GM12875 (cell line): ENCODE results near the gene GPA33.

Experiments
- H3K4me3 ChIP-seq: one replicate; pipeline ENCODE4 v1.5.1; 2011; ENCODE audit warnings: low read depth, low read length, control low read depth
- TF ChIP-seq, protein P1 (sequence below): IDR thresholded peaks from 2 replicates; pipeline ENCODE4 v1.5.1; 2011; ENCODE audit warnings: low read depth, mild to moderate bottlenecking, control low read depth, inconsistent platforms, low read length, moderate library complexity, borderline replicate concordance; ENCODE audit not compliant: insufficient read depth

The GPA33 gene

DNA sequence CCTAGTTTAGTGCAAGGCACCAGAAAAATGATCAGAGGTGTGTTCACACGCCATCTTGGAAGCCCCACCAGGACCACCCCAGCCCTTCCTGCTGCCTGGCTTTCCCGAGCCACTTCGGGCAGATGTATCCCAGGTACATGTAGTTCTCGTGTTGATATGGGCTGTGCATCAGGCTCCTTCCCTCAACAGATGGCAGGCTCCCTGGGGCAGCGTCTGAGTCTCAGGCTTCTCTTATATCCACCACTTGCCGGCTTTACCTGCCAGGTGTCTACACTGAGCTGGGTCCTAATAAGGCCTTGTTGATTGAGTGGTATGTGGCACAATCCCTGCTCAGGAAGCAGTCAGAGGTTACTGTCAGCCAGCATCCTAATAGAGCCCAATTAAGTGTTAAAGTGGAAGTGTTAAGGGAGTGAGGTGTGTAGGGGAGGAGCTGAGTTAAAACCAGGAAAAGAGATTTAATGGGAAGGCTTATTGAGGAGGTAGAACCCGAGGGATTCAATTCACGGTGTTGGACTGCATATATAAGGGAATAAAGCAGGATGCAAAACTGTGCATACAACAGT lies 8.5 kb downstream of the GPA33 start:
- no peak overlapping the region for H3K4me3 ChIP-seq
- TF ChIP-seq, protein P1, sequence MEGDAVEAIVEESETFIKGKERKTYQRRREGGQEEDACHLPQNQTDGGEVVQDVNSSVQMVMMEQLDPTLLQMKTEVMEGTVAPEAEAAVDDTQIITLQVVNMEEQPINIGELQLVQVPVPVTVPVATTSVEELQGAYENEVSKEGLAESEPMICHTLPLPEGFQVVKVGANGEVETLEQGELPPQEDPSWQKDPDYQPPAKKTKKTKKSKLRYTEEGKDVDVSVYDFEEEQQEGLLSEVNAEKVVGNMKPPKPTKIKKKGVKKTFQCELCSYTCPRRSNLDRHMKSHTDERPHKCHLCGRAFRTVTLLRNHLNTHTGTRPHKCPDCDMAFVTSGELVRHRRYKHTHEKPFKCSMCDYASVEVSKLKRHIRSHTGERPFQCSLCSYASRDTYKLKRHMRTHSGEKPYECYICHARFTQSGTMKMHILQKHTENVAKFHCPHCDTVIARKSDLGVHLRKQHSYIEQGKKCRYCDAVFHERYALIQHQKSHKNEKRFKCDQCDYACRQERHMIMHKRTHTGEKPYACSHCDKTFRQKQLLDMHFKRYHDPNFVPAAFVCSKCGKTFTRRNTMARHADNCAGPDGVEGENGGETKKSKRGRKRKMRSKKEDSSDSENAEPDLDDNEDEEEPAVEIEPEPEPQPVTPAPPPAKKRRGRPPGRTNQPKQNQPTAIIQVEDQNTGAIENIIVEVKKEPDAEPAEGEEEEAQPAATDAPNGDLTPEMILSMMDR = no peak

DNA sequence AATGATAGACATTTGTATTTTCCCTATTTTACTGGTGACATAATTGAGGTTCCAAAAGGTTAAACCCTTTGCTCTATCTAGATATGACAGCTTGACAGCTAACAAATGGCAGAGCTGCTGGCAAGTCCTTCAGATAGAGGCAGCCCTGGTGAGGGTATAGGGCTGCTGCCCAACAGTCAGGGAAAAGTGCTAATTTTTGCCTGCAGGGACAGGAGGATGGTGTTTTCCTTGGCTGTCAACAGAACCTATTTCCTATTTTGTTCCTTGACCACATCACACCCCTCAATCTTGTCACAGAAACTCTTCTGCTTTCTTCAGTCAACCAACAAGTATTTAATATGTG lies 12.3 kb downstream of the GPA33 start:
- TF ChIP-seq, protein P1 = no peak
- no peak overlapping the region for H3K4me3 ChIP-seq

DNA sequence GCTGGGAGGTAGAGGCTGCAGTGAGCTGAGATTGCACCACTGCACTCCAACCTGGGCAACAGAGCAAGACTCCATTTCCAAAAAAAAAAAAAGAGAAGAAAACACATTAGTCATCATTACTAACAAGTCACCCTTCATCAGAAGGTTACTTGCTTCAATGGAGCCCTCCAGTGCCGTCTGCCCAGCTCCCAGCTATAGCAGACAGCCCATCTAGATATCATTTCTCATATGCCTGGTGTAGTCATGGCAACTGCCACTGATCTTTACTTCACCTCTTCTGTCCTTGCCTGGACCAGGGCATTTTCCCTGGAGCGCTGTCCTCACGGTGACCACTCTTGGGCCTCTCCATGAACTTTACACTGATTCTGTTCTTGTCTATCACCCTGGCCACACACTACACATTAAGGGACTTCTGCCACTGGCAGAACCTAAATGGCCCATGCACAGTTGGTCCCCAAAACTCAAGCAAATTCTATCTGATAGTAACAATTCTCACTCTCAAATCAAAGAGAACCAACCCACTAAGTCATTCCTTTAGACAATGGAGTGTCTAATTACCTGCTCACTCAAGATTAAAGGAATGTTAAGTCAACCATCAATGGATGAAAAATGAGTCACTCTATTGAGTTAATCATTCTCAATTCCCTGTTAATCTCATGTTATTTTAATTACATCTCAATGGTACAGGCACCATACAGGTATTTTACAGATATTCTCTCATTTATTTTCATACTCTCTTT lies 12.9 kb downstream of the GPA33 start:
- TF ChIP-seq, protein P1 = no peak
- H3K4me3 ChIP-seq = no peak overlapping the region

DNA sequence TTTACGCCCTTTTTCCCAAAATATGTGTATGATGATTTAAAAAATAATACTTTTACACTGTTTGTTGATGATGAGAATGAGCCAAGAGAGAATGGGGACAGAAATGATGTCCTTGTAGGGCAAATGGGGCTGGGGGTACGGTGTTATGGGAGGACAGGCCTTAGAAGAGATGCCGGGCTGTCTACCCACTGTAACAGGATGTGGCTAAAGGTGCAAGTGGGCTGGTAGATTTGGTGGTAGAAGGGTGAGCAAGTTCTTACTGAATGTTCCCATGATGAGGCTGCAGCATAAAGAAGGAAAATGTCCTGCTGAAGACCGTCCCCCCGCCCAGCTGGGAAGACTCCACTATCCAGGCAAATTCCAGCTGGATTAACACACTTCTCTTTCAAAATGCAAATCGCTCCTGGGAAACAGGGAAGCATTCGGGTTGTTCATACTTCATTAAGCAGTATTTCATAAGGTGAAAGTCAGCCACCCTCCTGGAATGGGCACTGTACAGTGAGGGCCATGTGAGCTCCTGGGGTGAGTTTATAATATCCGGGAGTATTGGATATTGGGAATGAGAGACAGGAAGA lies 14.0 kb downstream of the GPA33 start:
- TF ChIP-seq, protein P1 = no peak
- no peak overlapping the region for H3K4me3 ChIP-seq

DNA sequence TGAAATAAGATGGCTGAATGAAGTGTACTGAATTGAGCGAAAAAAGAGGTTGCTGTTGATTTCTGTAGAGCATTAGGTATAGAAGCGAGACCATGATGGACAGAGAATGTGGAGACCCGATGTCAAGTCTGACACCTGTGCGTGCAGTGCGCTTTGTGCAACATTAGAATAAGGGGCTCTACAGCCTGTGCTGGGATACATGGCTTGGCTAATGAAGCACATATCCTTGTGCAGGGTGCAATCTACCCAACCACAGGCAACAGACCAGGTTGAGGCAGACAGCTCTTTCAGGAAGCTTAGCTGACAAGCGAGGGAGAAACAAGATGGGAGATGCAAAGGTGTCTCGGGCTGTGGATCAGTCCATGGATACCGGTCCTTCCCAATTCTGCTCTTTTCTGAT lies 18.9 kb downstream of the GPA33 start:
- no peak overlapping the region for H3K4me3 ChIP-seq
- TF ChIP-seq, protein P1 = no peak

DNA sequence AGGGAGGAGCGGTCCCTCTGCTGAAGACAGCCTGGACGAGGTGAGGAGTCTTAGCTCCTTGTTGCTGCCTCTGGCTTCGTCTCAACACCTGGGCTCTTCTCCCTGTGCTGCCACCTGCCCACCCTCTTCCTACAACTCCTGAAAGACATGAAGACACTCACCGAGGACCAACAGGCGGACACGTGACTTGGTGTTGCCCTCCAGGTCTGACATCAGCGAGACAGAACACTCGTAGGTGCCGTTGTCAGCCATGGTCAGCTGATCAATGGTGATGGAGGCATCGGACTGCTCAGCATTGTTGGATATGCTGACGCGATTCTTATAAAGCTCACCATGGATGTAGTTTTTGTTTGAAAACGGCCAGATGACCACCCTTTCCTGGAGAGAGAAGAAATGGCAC lies 21.4 kb downstream of the GPA33 start:
- TF ChIP-seq, protein P1 = no peak
- no peak overlapping the region for H3K4me3 ChIP-seq

DNA sequence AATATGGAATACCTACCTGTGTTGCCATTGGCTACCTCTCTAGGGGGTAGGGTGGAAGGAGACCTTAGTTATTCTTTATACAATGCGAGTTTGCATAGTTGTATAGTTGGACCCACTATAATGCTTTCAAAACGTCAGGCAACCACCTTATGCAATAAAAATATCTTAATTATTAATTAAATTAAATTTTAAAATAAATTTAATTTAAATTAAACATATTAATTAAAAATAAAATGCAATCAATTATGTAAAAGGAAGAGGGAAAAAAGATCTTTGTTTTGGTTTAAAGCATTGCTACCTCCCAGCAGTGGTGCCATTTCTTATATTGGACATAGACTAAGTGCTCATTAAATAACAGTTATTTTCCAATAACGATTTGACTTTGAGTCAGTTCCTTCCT lies 22.3 kb downstream of the GPA33 start:
- H3K4me3 ChIP-seq = no peak overlapping the region
- TF ChIP-seq, protein P1 = no peak
